Keratinocyte (primary cell): Measurements from ENCODE around the gene RGS6.

Source experiments
- EZH2 ChIP-seq: IDR thresholded peaks from one replicate; pipeline ENCODE4 v1.6.1; 2012; ENCODE audit warnings: inconsistent platforms, mild to moderate bottlenecking, low read length, moderate library complexity
- TF ChIP-seq, protein P1 (sequence below), 3 experiments: IDR thresholded peaks in 1 of 3; conservative IDR thresholded peaks in 1 of 3; optimal IDR thresholded peaks in 1 of 3; 2 replicates in 2 of 3; 3 replicates in 1 of 3; pipeline versions ENCODE3 to v1.5.1; 2011; ENCODE audit warnings: low read length in 3 of 3, mild to moderate bottlenecking in 3 of 3, moderate library complexity in 2 of 3, control low read depth in 1 of 3, inconsistent platforms in 1 of 3; ENCODE audit not compliant: insufficient read depth in 2 of 3; ENCODE audit errors: extremely low read depth in 1 of 3

DNA sequence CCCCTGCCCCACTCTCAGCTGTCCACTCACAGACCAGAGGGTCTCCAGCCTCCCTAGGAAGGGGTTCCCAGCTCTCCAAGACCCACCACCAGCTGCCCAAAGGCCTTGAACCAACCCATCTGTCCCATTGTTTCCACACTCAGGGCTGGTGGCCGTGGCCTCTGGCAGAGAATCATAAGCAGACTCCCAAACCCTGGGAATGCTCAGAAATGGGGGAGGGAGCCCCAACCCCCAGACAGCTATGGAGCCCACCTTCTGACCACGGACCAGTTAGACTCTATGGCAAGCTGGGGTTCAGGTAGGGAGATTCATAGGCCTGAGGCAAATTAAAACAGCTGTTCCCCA, 681.7 kb downstream of the RGS6 start:
- TF ChIP-seq, protein P1, sequence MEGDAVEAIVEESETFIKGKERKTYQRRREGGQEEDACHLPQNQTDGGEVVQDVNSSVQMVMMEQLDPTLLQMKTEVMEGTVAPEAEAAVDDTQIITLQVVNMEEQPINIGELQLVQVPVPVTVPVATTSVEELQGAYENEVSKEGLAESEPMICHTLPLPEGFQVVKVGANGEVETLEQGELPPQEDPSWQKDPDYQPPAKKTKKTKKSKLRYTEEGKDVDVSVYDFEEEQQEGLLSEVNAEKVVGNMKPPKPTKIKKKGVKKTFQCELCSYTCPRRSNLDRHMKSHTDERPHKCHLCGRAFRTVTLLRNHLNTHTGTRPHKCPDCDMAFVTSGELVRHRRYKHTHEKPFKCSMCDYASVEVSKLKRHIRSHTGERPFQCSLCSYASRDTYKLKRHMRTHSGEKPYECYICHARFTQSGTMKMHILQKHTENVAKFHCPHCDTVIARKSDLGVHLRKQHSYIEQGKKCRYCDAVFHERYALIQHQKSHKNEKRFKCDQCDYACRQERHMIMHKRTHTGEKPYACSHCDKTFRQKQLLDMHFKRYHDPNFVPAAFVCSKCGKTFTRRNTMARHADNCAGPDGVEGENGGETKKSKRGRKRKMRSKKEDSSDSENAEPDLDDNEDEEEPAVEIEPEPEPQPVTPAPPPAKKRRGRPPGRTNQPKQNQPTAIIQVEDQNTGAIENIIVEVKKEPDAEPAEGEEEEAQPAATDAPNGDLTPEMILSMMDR (optimal IDR thresholded peaks at IDR 0.05 in 1 of 3, IDR thresholded peaks at IDR 0.05 in 1 of 3, conservative IDR thresholded peaks at IDR 0.05 in 1 of 3; ENCODE audit: extremely low read depth in 1 of 3, insufficient read depth in 2 of 3, low read length in 3 of 3) = no peak
- TF ChIP-seq EZH2 = no peak
